ENCODE results near the gene SCAMP4.
A peak's percentile ranks its signal among the peaks of the same experiment; 100 is the strongest.

SCAMP4 gene

DNA sequence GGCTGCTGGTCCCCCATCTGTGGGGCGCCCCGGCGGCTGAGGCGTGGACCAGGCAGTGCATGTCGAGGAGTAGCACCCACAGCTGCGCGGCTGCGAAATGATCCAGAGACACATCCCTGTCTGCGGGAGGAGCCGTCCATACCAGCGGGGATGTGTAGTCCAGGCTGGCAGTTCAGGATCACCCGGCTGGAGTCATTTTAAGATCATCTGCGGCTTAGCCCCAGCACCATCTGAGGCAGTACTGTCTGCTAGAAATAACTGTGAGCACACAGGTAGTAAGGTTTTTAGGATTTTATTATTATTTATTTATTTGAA, 3.1 kb downstream of the SCAMP4 start:
- peak overlapping the region; percentile 68 for H3K27ac ChIP-seq (ENCODE audit: low read depth, low read length, poor library complexity, severe bottlenecking)

DNA sequence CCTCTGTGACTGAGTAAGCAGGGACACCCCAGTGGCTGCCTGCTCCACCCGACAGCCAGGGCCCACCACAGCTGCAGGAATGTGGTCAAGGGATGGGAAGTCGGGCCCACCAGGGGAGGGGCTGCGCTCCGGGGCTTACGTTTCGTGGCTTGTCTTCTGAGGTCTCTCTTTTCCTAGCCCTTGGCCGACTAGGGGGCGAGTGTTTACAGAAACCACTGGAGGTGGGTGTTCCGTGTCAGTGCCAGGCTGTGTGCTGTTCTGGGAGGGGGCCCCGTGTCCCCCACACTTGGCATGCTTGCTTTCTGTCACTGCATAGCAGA, 4.5 kb downstream of the SCAMP4 start:
- no peak overlapping the region for H2AFZ ChIP-seq (ENCODE audit: low read length)
- no peaks in the 10 kb centered on the region for H3K27me3 ChIP-seq (ENCODE audit: insufficient read depth, low read length)
- peaks cover 18% of the 10 kb centered on the region for H3K36me3 ChIP-seq (ENCODE audit: insufficient read depth, low read length)
- no peaks in the 10 kb centered on the region for H4K20me1 ChIP-seq (ENCODE audit: insufficient read depth, low read length)
- H3K4me3 ChIP-seq (ENCODE audit: low read depth, low read length, poor library complexity, severe bottlenecking) = no peak overlapping the region
- peaks cover 44% of the 10 kb centered on the region for H3K4me1 ChIP-seq (ENCODE audit: insufficient read depth, low read length, severe bottlenecking)
- no peak overlapping the region for H3K9ac ChIP-seq (ENCODE audit: low read length)
- no peak overlapping the region; the same call in 1 of the 2 replicates for H3K4me2 ChIP-seq (ENCODE audit: low read length)
- no peaks in the 10 kb centered on the region for H3K9me3 ChIP-seq (ENCODE audit: low read length)
- no peak for TF ChIP-seq EZH2 (IDR thresholded peaks at IDR 0.05; ENCODE audit: borderline replicate concordance, low read length)
- TF ChIP-seq, protein P1, sequence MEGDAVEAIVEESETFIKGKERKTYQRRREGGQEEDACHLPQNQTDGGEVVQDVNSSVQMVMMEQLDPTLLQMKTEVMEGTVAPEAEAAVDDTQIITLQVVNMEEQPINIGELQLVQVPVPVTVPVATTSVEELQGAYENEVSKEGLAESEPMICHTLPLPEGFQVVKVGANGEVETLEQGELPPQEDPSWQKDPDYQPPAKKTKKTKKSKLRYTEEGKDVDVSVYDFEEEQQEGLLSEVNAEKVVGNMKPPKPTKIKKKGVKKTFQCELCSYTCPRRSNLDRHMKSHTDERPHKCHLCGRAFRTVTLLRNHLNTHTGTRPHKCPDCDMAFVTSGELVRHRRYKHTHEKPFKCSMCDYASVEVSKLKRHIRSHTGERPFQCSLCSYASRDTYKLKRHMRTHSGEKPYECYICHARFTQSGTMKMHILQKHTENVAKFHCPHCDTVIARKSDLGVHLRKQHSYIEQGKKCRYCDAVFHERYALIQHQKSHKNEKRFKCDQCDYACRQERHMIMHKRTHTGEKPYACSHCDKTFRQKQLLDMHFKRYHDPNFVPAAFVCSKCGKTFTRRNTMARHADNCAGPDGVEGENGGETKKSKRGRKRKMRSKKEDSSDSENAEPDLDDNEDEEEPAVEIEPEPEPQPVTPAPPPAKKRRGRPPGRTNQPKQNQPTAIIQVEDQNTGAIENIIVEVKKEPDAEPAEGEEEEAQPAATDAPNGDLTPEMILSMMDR (IDR thresholded peaks at IDR 0.05; ENCODE audit: low read length) = no peak
- no peaks in the 10 kb centered on the region for H3K9me2 ChIP-seq (ENCODE audit: low read depth, low read length)
- no peaks in the 10 kb centered on the region; the same call in 1 of the 2 replicates for H3F3A ChIP-seq (ENCODE audit: insufficient read depth, low read length)
- H3K79me2 ChIP-seq (ENCODE audit: insufficient read depth, low read length) = peaks cover 32% of the 10 kb centered on the region
- H3K27ac ChIP-seq (ENCODE audit: low read depth, low read length, poor library complexity, severe bottlenecking) = no peak overlapping the region

More for the DNA sequence above, 3.1 kb downstream of the SCAMP4 start:
- Histone ChIP-seq H3K9me2 (ENCODE audit: low read depth, low read length) (no peaks in the 10 kb centered on the region), H3K4me3 (ENCODE audit: low read depth, low read length, poor library complexity, severe bottlenecking) (peak overlapping the region; percentile 54), H3K9ac (ENCODE audit: low read length) (peak overlapping the region; percentile 66; the same call in 1 of the 2 replicates), H3K4me1 (ENCODE audit: insufficient read depth, low read length, severe bottlenecking) (peaks cover 58% of the 10 kb centered on the region), H3K79me2 (ENCODE audit: insufficient read depth, low read length) (peaks cover 32% of the 10 kb centered on the region), H2AFZ (ENCODE audit: low read length) (no peak overlapping the region), H3K27me3 (ENCODE audit: insufficient read depth, low read length) (no peaks in the 10 kb centered on the region), H4K20me1 (ENCODE audit: insufficient read depth, low read length) (no peaks in the 10 kb centered on the region), H3K36me3 (ENCODE audit: insufficient read depth, low read length) (peaks cover 14% of the 10 kb centered on the region), H3K4me2 (ENCODE audit: low read length) (peak overlapping the region; percentile 73), H3K9me3 (ENCODE audit: low read length) (no peaks in the 10 kb centered on the region), H3F3A (ENCODE audit: insufficient read depth, low read length) (peaks cover 3% of the 10 kb centered on the region; the same call in 1 of the 2 replicates)
- no peak for TF ChIP-seq EZH2 (IDR thresholded peaks at IDR 0.05; ENCODE audit: borderline replicate concordance, low read length)
- TF ChIP-seq, protein P1 (IDR thresholded peaks at IDR 0.05; ENCODE audit: low read length) = no peak

DNA sequence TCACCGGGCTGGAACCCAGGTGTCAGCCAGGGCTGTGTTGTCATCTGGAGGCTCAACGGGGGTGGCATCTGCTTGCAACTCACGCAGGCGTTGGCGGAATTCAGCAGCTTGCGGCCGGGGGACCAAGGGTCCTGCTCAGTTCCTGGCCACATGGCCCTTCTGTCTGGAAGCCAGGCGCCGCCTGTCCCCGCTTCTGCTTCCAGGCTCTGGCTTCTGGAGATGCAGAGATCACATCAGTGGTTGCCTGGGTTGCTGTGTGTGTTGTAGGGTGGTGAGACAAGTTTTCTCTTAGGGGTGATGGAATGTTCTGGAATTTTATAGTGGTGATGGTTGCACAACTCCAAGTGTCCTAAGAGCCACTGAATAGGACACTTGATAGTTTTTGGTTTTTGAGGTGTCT, 5.0 kb downstream of the SCAMP4 start:
- Histone ChIP-seq H3K27me3 (ENCODE audit: insufficient read depth, low read length) (no peaks in the 10 kb centered on the region), H4K20me1 (ENCODE audit: insufficient read depth, low read length) (no peaks in the 10 kb centered on the region), H3K4me1 (ENCODE audit: insufficient read depth, low read length, severe bottlenecking) (peaks cover 41% of the 10 kb centered on the region), H3F3A (ENCODE audit: insufficient read depth, low read length) (no peaks in the 10 kb centered on the region), H3K36me3 (ENCODE audit: insufficient read depth, low read length) (peaks cover 18% of the 10 kb centered on the region), H3K9me2 (ENCODE audit: low read depth, low read length) (no peaks in the 10 kb centered on the region), H2AFZ (ENCODE audit: low read length) (no peak overlapping the region), H3K9ac (ENCODE audit: low read length) (no peak overlapping the region), H3K4me3 (ENCODE audit: low read depth, low read length, poor library complexity, severe bottlenecking) (no peak overlapping the region), H3K27ac (ENCODE audit: low read depth, low read length, poor library complexity, severe bottlenecking) (no peak overlapping the region), H3K79me2 (ENCODE audit: insufficient read depth, low read length) (peaks cover 32% of the 10 kb centered on the region), H3K9me3 (ENCODE audit: low read length) (no peaks in the 10 kb centered on the region), H3K4me2 (ENCODE audit: low read length) (no peak overlapping the region; the same call in 1 of the 2 replicates)
- TF ChIP-seq, protein P1 (IDR thresholded peaks at IDR 0.05; ENCODE audit: low read length) = no peak
- no peak for TF ChIP-seq EZH2 (IDR thresholded peaks at IDR 0.05; ENCODE audit: borderline replicate concordance, low read length)

Measured in OCI-LY1 (cell line).